Stimulated activated CD8-positive, alpha-beta memory T cell treated with anti-CD3 and anti-CD28 coated beads, Interleukin-15, amount 100 ng/mL, for 24 hours (primary cell): ENCODE results near the gene MEIOSIN.

ENCODE experiments used
- DNase-seq: peaks from one replicate; pipeline ENCODE4 v3.0.0-alpha.2; 2020; ENCODE audit warnings: low read depth

Gene MEIOSIN

GRCh38 chr19:45765702-45766295 lies 32.6 kb downstream of the MEIOSIN start:
- no peak for DNase-seq

- DNase-seq = no peak
Measured at GRCh38 chr19:45766296-45766868, 33.1 kb downstream of the MEIOSIN start.

- DNase-seq = no peak
Measured at GRCh38 chr19:45766869-45767346, 33.7 kb downstream of the MEIOSIN start.

- DNase-seq = no peak
Measured at GRCh38 chr19:45767410-45767880, 34.2 kb downstream of the MEIOSIN start.

GRCh38 chr19:45767881-45768654 lies 34.8 kb downstream of the MEIOSIN start:
- no peak for DNase-seq

- DNase-seq = no peak
Measured at GRCh38 chr19:45768655-45768983, 35.4 kb downstream of the MEIOSIN start.

GRCh38 chr19:45768984-45769782 lies 35.9 kb downstream of the MEIOSIN start, which contains the start of gene SIX5:
Gene SIX5 (minus strand): TSS chr19:45769252. CDS start chr19:45768844, 408 bp downstream.
- DNase-seq = peak; percentile 73

- DNase-seq = no peak
Measured at GRCh38 chr19:45769821-45770191, 36.6 kb downstream of the MEIOSIN start.

GRCh38 chr19:45770192-45771101 lies 37.2 kb downstream of the MEIOSIN start:
- peak; percentile 83 for DNase-seq

GRCh38 chr19:45771311-45771933 lies 38.2 kb downstream of the MEIOSIN start:
- no peak for DNase-seq

- DNase-seq = no peak
Measured at GRCh38 chr19:45772130-45772840, 39.0 kb downstream of the MEIOSIN start.

- no peak for DNase-seq
Measured at GRCh38 chr19:45772912-45773311, 39.7 kb downstream of the MEIOSIN start.

GRCh38 chr19:45773384-45773783 lies 40.1 kb downstream of the MEIOSIN start:
- DNase-seq = no peak

GRCh38 chr19:45774765-45775164 lies 41.5 kb downstream of the MEIOSIN start:
- no peak for DNase-seq

- no peak for DNase-seq
Measured at GRCh38 chr19:45777395-45777961, 44.2 kb downstream of the MEIOSIN start.

GRCh38 chr19:45778010-45778661 lies 44.9 kb downstream of the MEIOSIN start:
- DNase-seq = no peak

- peak; percentile 74 for DNase-seq
Measured at GRCh38 chr19:45779231-45780145, 46.2 kb downstream of the MEIOSIN start.

GRCh38 chr19:45780146-45780447 lies 46.9 kb downstream of the MEIOSIN start:
- no peak for DNase-seq
